NT2/D1 (cell line): Measurements from ENCODE around the gene RAP1GAP2.

ENCODE experiments used
- DNase-seq: peaks from one replicate; pipeline ENCODE4 v3.0.0-alpha.2; 2011; ENCODE audit warnings: low read depth, low spot score
- H3K27me3 ChIP-seq: 2 replicates; pipeline ENCODE4 v1.6.0; 2011; ENCODE audit warnings: mild to moderate bottlenecking; ENCODE audit not compliant: insufficient read length, insufficient read depth
- H3K36me3 ChIP-seq: 2 replicates; pipeline ENCODE4 v1.6.1; 2011; ENCODE audit warnings: mild to moderate bottlenecking, low read length, mixed read lengths; ENCODE audit not compliant: insufficient read depth, insufficient read length
- H3K4me1 ChIP-seq: 2 replicates; pipeline ENCODE4 v1.5.1; 2011; ENCODE audit not compliant: insufficient read depth, insufficient read length
- H3K4me3 ChIP-seq: 2 replicates; pipeline ENCODE4 v1.5.1; 2011; ENCODE audit warnings: low read depth; ENCODE audit not compliant: insufficient read length
- H3K9ac ChIP-seq: 2 replicates; pipeline ENCODE4 v1.6.0; 2011; ENCODE audit warnings: low read depth; ENCODE audit not compliant: insufficient read length
- H3K9me3 ChIP-seq: 2 replicates; pipeline ENCODE4 v1.5.1; 2011; ENCODE audit warnings: mild to moderate bottlenecking, low read length; ENCODE audit not compliant: insufficient read depth
- SUZ12 ChIP-seq: IDR thresholded peaks from 2 replicates; pipeline ENCODE4 v1.6.1; 2011; ENCODE audit not compliant: insufficient read length, insufficient read depth; ENCODE audit errors: extremely low read depth
- YY1 ChIP-seq: IDR thresholded peaks from 2 replicates; pipeline ENCODE4 v1.6.1; 2011; ENCODE audit not compliant: insufficient read length, insufficient read depth
- ZNF274 ChIP-seq: IDR thresholded peaks from 2 replicates; pipeline ENCODE4 v1.6.1; 2011; ENCODE audit warnings: mild to moderate bottlenecking, low read depth, low read length

Gene RAP1GAP2

GRCh38 chr17:2905696-2906501 lies 109.7 kb downstream of the RAP1GAP2 start:
- H3K9me3 ChIP-seq = no peaks in the 10 kb centered on the region

GRCh38 chr17:2906901-2907300 lies 110.7 kb downstream of the RAP1GAP2 start:
- Histone ChIP-seq H3K27me3 (no peaks in the 10 kb centered on the region), H3K36me3 (peaks cover 24% of the 10 kb centered on the region), H3K9ac (no peak overlapping the region), H3K4me1 (peaks cover 10% of the 10 kb centered on the region), H3K9me3 (no peaks in the 10 kb centered on the region), H3K4me3 (no peak overlapping the region)
- TF ChIP-seq ZNF274 = no peak
- TF ChIP-seq YY1 = no peak
- no peak for TF ChIP-seq SUZ12
- DNase-seq = no peak

More at GRCh38 chr17:2905696-2906501, 109.7 kb downstream of the RAP1GAP2 start:
- no peaks in the 10 kb centered on the region for H3K27me3 ChIP-seq
- H3K4me3 ChIP-seq = no peak overlapping the region
- no peak overlapping the region for H3K9ac ChIP-seq
- peaks cover 29% of the 10 kb centered on the region for H3K36me3 ChIP-seq
- DNase-seq = no peak
- H3K4me1 ChIP-seq = peaks cover 12% of the 10 kb centered on the region
- TF ChIP-seq SUZ12 (no peak), ZNF274 (no peak), YY1 (no peak)

- H3K36me3 ChIP-seq = peaks cover 30% of the 10 kb centered on the region
- H3K27me3 ChIP-seq = no peaks in the 10 kb centered on the region
- no peak for DNase-seq
- peaks cover 6% of the 10 kb centered on the region for H3K4me1 ChIP-seq
- H3K9ac ChIP-seq = peak overlapping the region; percentile 42
- TF ChIP-seq YY1 (no peak), SUZ12 (no peak), ZNF274 (no peak)
- H3K9me3 ChIP-seq = no peaks in the 10 kb centered on the region
- no peak overlapping the region for H3K4me3 ChIP-seq
Measured at GRCh38 chr17:2909175-2909845, 113.1 kb downstream of the RAP1GAP2 start.

GRCh38 chr17:2909846-2910234 lies 113.6 kb downstream of the RAP1GAP2 start:
- Histone ChIP-seq H3K36me3 (peaks cover 30% of the 10 kb centered on the region), H3K9ac (no peak overlapping the region), H3K4me1 (peaks cover 3% of the 10 kb centered on the region), H3K27me3 (no peaks in the 10 kb centered on the region), H3K9me3 (no peaks in the 10 kb centered on the region), H3K4me3 (no peak overlapping the region)
- DNase-seq = no peak
- TF ChIP-seq YY1 (no peak), SUZ12 (no peak), ZNF274 (no peak)

GRCh38 chr17:2911035-2911754 lies 115.0 kb downstream of the RAP1GAP2 start:
- DNase-seq = no peak
- H3K9me3 ChIP-seq = no peaks in the 10 kb centered on the region
- H3K36me3 ChIP-seq = peaks cover 26% of the 10 kb centered on the region
- no peaks in the 10 kb centered on the region for H3K27me3 ChIP-seq
- H3K4me1 ChIP-seq = peaks cover 3% of the 10 kb centered on the region
- H3K9ac ChIP-seq = no peak overlapping the region
- TF ChIP-seq YY1 (no peak), ZNF274 (no peak), SUZ12 (no peak)
- no peak overlapping the region for H3K4me3 ChIP-seq

GRCh38 chr17:2911755-2912111 lies 115.5 kb downstream of the RAP1GAP2 start:
- Histone ChIP-seq H3K36me3 (peaks cover 30% of the 10 kb centered on the region), H3K9ac (no peak overlapping the region), H3K9me3 (no peaks in the 10 kb centered on the region), H3K27me3 (no peaks in the 10 kb centered on the region), H3K4me1 (peaks cover 3% of the 10 kb centered on the region), H3K4me3 (no peak overlapping the region)
- no peak for DNase-seq
- no peak for TF ChIP-seq SUZ12
- no peak for TF ChIP-seq ZNF274
- no peak for TF ChIP-seq YY1

GRCh38 chr17:2912754-2913153 lies 116.5 kb downstream of the RAP1GAP2 start:
- H3K9me3 ChIP-seq = no peaks in the 10 kb centered on the region
- H3K4me1 ChIP-seq = peaks cover 3% of the 10 kb centered on the region
- H3K4me3 ChIP-seq = no peak overlapping the region
- no peaks in the 10 kb centered on the region for H3K27me3 ChIP-seq
- peaks cover 30% of the 10 kb centered on the region for H3K36me3 ChIP-seq
- no peak for DNase-seq
- H3K9ac ChIP-seq = no peak overlapping the region
- TF ChIP-seq SUZ12 (no peak), ZNF274 (no peak), YY1 (no peak)
